ENCODE data around the gene N4BP2L2. TPM values are rescaled to one million over a fixed set of nuclear protein-coding genes. Genes with fewer than 3 reads are reported as not detected.

Gene N4BP2L2
- total and polyA plus RNA-seq, 2 of the 13 experiments (the other 11 are each of a cell fraction or from before 2014, with no cell fraction given) = 58.9 to 81.2 TPM

DNA sequence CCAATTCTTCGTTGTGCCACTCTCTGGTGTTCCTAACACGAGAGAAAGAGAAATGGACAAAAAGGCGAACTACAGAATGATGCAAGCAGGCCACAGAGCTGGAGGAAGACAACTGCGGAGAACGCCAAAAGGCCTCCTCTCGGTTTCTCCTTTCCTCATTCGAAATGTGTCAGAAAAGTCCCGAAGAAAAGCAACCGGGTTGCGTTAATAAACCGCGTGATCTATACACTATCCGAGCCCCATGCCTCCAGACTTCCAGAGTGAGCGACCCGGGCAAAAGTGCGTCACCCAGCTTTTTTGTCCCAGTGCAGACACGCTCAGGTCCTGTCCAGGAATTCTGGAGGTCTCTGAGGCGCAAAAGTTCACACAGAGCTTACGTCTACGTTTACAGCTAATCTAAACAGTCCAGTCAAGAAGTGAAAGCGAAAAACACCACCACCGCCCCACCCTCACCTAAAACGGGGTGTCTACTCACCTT lies 413 bp downstream of the N4BP2L2 start (continued):
- TF ChIP-seq ZNF558 (CRISPR knock-in tag; IDR thresholded peaks at IDR 0.05; ENCODE audit: borderline replicate concordance) (peak; percentile 78; the same call in 1 of the 2 replicates), HOXD1 (CRISPR knock-in tag; IDR thresholded peaks at IDR 0.05) (no peak), PHF20 (CRISPR knock-in tag; IDR thresholded peaks at IDR 0.05) (no peak)
- TF ChIP-seq, protein P1, sequence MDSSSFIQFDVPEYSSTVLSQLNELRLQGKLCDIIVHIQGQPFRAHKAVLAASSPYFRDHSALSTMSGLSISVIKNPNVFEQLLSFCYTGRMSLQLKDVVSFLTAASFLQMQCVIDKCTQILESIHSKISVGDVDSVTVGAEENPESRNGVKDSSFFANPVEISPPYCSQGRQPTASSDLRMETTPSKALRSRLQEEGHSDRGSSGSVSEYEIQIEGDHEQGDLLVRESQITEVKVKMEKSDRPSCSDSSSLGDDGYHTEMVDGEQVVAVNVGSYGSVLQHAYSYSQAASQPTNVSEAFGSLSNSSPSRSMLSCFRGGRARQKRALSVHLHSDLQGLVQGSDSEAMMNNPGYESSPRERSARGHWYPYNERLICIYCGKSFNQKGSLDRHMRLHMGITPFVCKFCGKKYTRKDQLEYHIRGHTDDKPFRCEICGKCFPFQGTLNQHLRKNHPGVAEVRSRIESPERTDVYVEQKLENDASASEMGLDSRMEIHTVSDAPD (CRISPR knock-in tag; IDR thresholded peaks at IDR 0.05) = no peak

DNA sequence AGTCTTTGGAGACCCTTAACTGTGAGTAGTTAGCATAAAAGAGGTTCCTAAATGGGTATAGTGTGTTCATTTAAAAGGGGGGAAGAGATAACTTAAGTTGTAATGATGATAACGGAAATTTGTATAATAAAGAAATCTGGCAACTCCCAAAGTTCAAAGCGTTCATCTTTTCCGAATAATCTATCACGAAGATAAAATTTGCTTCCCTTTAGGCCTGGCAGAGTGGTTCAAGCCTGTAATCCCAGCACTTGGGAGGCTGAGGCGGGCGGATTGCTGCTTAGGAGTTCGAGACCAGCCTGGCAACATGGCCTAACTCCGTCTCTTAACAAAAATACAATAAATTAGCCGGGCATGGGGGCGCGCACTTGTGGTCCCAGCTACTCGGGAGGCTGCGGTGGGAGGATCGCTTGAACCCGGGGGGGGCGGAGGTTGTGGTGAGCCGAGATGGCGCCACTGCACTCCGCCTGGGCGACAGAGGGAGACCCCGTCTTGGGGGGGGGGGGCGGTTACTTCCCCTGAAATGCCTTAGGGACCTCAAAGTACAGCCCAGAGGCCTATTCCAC lies 934 bp downstream of the N4BP2L2 start:
- FAIRE-seq (no peak), DNase-seq (ENCODE audit: low spot score) (no peak), ATAC-seq (no peak)
- peak overlapping the region; percentile 94 for H3K9ac ChIP-seq (ENCODE audit: insufficient read depth, low read depth, low read length)
- no peaks in the 10 kb centered on the region; a peak in 1 of 5 replicates for H3K27me3 ChIP-seq (ENCODE audit: control insufficient read depth in 1 of 2, insufficient read depth in 2 of 2, low read length in 2 of 2)
- peak overlapping the region; percentile 80 to 85 (median 84) for H3K4me3 ChIP-seq (replicated peaks in 1 of 3; ENCODE audit: insufficient read depth in 1 of 3, low read depth in 2 of 3, low read length in 3 of 3)
- H3K9me3 ChIP-seq (ENCODE audit: low read length) = no peaks in the 10 kb centered on the region
- ChIA-PET CTCF (ENCODE audit: low intra/inter-chr PET ratio, low total read pairs) (no interaction called here), POLR2A (interaction anchor here (0.9 to 2.3 kb wide), 6 partner anchors 13 to 281 kb away, joined by 3 to 11 read pairs (median 6); partner anchors contain the start of genes N4BP2L1 and PDS5B)
- H3K4me2 ChIP-seq (ENCODE audit: low read depth, low read length) = peak overlapping the region; percentile 88
- in situ Hi-C loops (cut with HindIII; ENCODE audit: extremely low pct_ligation_motif_present, low pct_unique_long_range_greater_than_20kb) = no loop called here
- no TSS peak for BruUV-seq (replicated peaks)
- 11% methylated on average over 21 of the region's 22 CpGs for WGBS (ENCODE audit: low lambda C conversion rate)
- H3K27ac ChIP-seq (ENCODE audit: extremely low read length, insufficient read depth, low read length) = peak overlapping the region; percentile 94
- peaks cover 3% of the 10 kb centered on the region; the same call in 1 of the 2 replicates for H4K20me1 ChIP-seq (ENCODE audit: insufficient read depth, low read length)
- intact Hi-C loops (cut with micrococcal nuclease; ENCODE audit: unreplicated experiment) = loop anchor here (2.0 to 10.0 kb wide), 3 partner anchors 40 to 157 kb away; partner anchors contain the start of gene N4BP2L1
- no peak overlapping the region for H2AFZ ChIP-seq (ENCODE audit: low read length)
- H3K79me2 ChIP-seq (ENCODE audit: insufficient read depth, low read length) = peaks cover 56% of the 10 kb centered on the region
- H3K36me3 ChIP-seq (replicated peaks in 1 of 2; ENCODE audit: control insufficient read depth in 1 of 2, insufficient read depth in 2 of 2, low read length in 2 of 2) = peaks cover 2 to 18% of the 10 kb centered on the region in 2 experiments; a peak in 4 of 5 replicates
- peaks cover 46% of the 10 kb centered on the region for H3K4me1 ChIP-seq (ENCODE audit: insufficient read depth, low read length)
- peak; percentile 71 for TF ChIP-seq ZMYM3 (CRISPR knock-in tag; IDR thresholded peaks at IDR 0.05)
- TF ChIP-seq, protein P2, sequence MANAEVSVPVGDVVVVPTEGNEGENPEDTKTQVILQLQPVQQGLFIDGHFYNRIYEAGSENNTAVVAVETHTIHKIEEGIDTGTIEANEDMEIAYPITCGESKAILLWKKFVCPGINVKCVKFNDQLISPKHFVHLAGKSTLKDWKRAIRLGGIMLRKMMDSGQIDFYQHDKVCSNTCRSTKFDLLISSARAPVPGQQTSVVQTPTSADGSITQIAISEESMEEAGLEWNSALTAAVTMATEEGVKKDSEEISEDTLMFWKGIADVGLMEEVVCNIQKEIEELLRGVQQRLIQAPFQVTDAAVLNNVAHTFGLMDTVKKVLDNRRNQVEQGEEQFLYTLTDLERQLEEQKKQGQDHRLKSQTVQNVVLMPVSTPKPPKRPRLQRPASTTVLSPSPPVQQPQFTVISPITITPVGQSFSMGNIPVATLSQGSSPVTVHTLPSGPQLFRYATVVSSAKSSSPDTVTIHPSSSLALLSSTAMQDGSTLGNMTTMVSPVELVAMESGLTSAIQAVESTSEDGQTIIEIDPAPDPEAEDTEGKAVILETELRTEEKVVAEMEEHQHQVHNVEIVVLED (CRISPR knock-in tag; IDR thresholded peaks at IDR 0.05; ENCODE audit: borderline replicate concordance) = no peak
- TF ChIP-seq SRY (CRISPR knock-in tag; IDR thresholded peaks at IDR 0.05) = no peak
- TF ChIP-seq, protein P3, sequence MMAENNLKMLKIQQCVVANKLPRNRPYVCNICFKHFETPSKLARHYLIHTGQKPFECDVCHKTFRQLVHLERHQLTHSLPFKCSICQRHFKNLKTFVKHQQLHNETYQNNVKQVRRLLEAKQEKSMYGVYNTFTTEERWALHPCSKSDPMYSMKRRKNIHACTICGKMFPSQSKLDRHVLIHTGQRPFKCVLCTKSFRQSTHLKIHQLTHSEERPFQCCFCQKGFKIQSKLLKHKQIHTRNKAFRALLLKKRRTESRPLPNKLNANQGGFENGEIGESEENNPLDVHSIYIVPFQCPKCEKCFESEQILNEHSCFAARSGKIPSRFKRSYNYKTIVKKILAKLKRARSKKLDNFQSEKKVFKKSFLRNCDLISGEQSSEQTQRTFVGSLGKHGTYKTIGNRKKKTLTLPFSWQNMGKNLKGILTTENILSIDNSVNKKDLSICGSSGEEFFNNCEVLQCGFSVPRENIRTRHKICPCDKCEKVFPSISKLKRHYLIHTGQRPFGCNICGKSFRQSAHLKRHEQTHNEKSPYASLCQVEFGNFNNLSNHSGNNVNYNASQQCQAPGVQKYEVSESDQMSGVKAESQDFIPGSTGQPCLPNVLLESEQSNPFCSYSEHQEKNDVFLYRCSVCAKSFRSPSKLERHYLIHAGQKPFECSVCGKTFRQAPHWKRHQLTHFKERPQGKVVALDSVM (CRISPR knock-in tag; IDR thresholded peaks at IDR 0.05) = peak; percentile 95
- TF ChIP-seq ZNF460 (CRISPR knock-in tag; IDR thresholded peaks at IDR 0.05; ENCODE audit: borderline replicate concordance) = peak; percentile 95
- TF ChIP-seq HNF4A (CRISPR knock-in tag; IDR thresholded peaks at IDR 0.05) = no peak
- TF ChIP-seq, protein P4, sequence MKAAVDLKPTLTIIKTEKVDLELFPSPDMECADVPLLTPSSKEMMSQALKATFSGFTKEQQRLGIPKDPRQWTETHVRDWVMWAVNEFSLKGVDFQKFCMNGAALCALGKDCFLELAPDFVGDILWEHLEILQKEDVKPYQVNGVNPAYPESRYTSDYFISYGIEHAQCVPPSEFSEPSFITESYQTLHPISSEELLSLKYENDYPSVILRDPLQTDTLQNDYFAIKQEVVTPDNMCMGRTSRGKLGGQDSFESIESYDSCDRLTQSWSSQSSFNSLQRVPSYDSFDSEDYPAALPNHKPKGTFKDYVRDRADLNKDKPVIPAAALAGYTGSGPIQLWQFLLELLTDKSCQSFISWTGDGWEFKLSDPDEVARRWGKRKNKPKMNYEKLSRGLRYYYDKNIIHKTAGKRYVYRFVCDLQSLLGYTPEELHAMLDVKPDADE (CRISPR knock-in tag; IDR thresholded peaks at IDR 0.05) = no peak
- 0 out of 2 replicates have a peak, but pooled peaks have one; percentile 42 for TF ChIP-seq ZMYM2 (CRISPR knock-in tag; IDR thresholded peaks at IDR 0.05)
- no peak for TF ChIP-seq ARID2 (CRISPR knock-in tag; IDR thresholded peaks at IDR 0.05; ENCODE audit: borderline replicate concordance)
- TF ChIP-seq, protein P5, sequence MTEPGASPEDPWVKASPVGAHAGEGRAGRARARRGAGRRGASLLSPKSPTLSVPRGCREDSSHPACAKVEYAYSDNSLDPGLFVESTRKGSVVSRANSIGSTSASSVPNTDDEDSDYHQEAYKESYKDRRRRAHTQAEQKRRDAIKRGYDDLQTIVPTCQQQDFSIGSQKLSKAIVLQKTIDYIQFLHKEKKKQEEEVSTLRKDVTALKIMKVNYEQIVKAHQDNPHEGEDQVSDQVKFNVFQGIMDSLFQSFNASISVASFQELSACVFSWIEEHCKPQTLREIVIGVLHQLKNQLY (CRISPR knock-in tag; IDR thresholded peaks at IDR 0.05) = no peak
- no peak for TF ChIP-seq PHF5A (CRISPR knock-in tag; IDR thresholded peaks at IDR 0.05; ENCODE audit: low read depth, unreplicated experiment)
